ENCODE results near the gene PLEKHA5.

The PLEKHA5 gene

GRCh38 chr12:19198272-19198671 lies 68.7 kb downstream of the PLEKHA5 start:
- DNase-seq (ENCODE audit: extremely low read depth in 1 of 2, low read depth in 1 of 2) = no peak

GRCh38 chr12:19199332-19199731 lies 69.8 kb downstream of the PLEKHA5 start:
- DNase-seq (ENCODE audit: extremely low read depth in 1 of 2, low read depth in 1 of 2) = no peak

GRCh38 chr12:19200261-19200660 lies 70.7 kb downstream of the PLEKHA5 start:
- DNase-seq (ENCODE audit: extremely low read depth in 1 of 2, low read depth in 1 of 2) = no peak

DNA sequence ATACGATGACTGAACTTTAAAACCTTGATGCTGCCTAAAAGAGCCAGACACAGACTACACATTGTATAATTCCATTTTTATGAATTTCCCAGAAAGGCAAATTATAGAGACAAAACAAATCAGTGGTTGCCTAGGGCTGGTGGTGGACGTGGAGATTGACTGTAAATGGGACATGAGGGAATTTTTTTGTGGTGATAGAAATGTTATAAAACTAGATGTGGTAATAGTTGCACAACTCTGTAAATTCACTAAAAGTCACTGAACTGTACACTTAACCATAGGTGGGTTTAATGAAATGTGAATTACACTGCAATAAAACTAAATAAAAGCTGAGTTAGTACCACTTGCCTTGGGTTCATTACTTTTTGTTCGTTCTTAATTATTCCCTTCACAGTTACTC lies 72.1 kb downstream of the PLEKHA5 start:
- DNase-seq (ENCODE audit: extremely low read depth in 1 of 2, low read depth in 1 of 2) = no peak

- DNase-seq (ENCODE audit: extremely low read depth in 1 of 2, low read depth in 1 of 2) = no peak
Observed at GRCh38 chr12:19203013-19203412, 73.5 kb downstream of the PLEKHA5 start.

GRCh38 chr12:19203539-19204506 lies 74.3 kb downstream of the PLEKHA5 start:
- no peak for DNase-seq (ENCODE audit: extremely low read depth in 1 of 2, low read depth in 1 of 2)

DNA sequence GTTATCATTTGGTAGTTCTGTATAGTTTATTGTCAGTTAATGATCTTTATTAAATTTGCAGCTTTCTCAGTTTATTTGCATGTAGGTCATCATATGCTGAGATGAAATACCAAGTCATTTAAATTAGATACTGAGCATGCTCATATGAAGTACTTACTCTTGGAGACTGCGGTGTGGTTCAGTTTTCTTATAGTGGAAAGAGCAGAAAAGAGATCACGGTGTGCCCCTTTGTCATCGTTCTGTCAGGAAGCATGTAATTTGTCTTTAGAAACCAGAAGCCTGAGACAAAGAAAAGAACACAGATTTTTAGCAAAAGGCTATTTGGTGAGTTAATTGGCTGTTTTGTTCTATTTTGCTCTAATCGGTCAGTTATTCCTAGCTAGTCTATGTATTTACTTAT lies 75.6 kb downstream of the PLEKHA5 start:
- DNase-seq (ENCODE audit: extremely low read depth in 1 of 2, low read depth in 1 of 2) = no peak

DNA sequence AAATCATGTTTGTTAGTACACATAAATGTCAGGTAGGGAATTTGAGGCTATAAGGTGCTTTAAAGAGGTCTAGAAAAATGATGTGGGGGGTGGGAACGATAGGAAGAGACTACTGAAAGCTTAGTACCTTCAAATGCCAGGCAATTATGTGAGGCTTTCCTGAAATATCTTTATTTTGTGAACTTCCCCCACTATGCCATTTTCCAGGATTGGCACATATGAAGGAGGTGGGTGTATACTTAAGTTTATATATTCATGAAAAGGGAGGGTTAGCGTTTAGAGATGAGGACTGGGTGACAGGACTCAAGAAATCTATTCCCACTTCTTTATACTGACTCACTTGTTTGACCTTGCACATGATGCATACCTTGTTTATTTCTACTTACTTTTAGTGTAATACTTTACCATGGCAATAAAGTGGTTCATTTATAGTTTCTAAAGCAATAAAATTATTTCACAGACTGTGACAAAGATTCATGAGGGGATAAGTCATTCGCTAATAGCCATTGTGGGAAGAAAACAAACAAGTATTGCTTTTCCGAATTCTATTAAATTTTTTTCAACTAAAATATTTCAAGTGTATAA lies 77.1 kb downstream of the PLEKHA5 start:
- DNase-seq (ENCODE audit: extremely low read depth in 1 of 2, low read depth in 1 of 2) = no peak

GRCh38 chr12:19208456-19208855 lies 78.9 kb downstream of the PLEKHA5 start:
- no peak for DNase-seq (ENCODE audit: extremely low read depth in 1 of 2, low read depth in 1 of 2)

DNA sequence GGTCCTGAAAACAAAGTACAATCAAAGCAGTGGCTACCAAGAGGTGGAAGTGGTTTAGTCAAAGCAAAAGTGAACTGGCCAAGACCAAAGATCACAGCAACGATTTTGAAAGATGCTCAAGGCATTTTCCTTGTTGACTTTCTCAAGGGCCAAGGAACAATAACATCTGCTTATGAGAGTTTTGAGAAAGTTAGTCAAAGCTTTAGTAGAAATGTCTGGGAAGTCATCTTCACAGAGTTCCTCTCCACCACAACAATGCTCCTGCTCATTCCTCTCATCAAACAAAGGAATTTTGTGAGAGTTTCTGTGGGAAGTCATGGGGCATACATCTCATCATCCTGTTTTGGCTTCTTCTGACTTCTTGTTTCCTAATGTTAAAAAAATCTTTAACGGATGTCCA lies 80.1 kb downstream of the PLEKHA5 start:
- DNase-seq (ENCODE audit: extremely low read depth in 1 of 2, low read depth in 1 of 2) = no peak

GRCh38 chr12:19211802-19212201 lies 82.3 kb downstream of the PLEKHA5 start:
- DNase-seq (ENCODE audit: extremely low read depth in 1 of 2, low read depth in 1 of 2) = no peak

DNA sequence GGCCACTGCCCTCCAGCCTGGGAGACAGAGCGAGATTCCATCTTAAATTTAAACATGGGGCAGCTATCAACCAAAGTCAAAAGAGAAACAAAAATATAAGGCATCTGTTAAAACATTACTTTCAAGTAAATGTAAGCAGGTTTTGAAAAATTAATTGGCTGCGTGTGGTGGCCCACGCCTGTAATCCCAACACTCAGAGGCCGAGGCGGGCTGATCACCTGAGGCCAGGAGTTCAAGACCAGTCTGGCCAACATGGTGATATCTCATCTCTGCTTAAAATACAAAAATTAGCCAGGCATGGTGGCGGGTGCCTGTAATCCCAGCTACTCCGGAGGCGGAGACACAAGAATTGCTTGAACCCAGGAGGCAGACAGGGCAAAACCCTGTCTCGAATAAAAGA lies 82.7 kb downstream of the PLEKHA5 start:
- DNase-seq (ENCODE audit: extremely low read depth in 1 of 2, low read depth in 1 of 2) = no peak

GRCh38 chr12:19214020-19214419 lies 84.5 kb downstream of the PLEKHA5 start:
- no peak for DNase-seq (ENCODE audit: extremely low read depth in 1 of 2, low read depth in 1 of 2)

GRCh38 chr12:19215115-19215514 lies 85.6 kb downstream of the PLEKHA5 start:
- DNase-seq (ENCODE audit: extremely low read depth in 1 of 2, low read depth in 1 of 2) = no peak

- DNase-seq (ENCODE audit: extremely low read depth in 1 of 2, low read depth in 1 of 2) = no peak
Observed at GRCh38 chr12:19217446-19217845, 87.9 kb downstream of the PLEKHA5 start.

DNA sequence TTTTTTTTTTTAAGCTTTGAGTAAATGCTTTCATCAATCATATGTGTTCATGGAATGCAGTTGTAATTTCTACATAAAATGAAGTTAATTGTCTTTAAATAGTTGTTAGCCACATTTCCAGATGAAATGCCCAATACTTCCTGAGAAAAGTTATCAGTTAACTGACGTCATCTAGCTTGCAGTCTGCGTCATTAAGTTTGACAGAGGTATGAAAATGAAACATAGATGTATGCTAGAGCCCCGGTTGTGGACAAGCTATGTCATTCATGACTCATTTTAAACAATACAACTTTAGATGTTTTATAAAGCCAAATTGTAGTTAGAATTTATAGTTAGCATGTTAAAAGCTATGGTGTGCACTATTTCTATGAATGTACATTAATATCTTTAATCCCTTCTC lies 90.7 kb downstream of the PLEKHA5 start:
- DNase-seq (ENCODE audit: extremely low read depth in 1 of 2, low read depth in 1 of 2) = no peak

DNA sequence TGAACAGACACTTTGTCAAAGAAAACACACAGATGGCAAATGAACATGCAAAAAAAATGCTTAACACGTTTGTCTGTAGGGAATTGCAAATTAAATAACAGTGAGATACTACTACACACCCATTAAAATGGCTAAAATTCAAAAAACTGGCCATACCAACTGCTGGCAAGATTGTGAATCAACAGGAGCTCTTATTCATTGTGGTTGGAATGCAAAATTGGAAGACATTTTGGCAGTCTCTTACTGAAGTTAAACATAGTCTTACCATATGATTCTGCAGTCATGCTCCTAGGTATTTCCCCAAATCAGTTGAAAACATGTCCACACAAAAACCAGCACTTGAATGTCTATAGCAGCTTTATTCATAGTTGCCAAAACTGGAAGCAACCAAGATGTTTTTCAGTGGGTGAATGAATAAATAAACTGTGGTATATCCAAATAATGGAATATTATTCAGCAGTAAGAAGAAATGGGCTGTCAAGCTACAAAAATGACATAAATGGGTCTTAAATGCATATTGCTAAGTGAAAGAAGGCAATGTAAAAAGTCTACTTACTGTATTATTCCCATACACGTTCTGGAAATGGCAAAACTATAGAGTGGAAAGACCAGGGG lies 91.4 kb downstream of the PLEKHA5 start:
- no peak for DNase-seq (ENCODE audit: extremely low read depth in 1 of 2, low read depth in 1 of 2)

- DNase-seq (ENCODE audit: extremely low read depth in 1 of 2, low read depth in 1 of 2) = no peak
Observed at GRCh38 chr12:19222558-19222957, 93.0 kb downstream of the PLEKHA5 start.

DNA sequence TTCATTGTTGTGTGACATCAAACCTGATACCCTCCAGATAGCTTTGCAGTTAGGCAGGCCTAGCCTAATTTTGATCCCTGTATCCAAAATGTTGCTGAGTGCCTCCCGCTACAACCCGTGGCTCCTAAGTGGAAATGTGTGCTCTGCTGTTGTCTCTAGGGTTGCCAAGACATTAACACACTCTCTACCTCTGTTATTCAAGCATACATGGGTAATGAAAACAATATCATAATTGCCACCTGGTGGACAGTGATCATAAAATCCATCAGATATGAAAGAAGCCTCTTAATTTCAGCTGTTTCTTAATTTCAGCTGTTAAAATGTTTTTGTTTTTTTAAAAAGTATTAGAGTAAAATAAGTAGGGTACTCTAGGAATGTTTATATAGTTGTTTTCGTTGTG lies 93.5 kb downstream of the PLEKHA5 start:
- no peak for DNase-seq (ENCODE audit: extremely low read depth in 1 of 2, low read depth in 1 of 2)

DNA sequence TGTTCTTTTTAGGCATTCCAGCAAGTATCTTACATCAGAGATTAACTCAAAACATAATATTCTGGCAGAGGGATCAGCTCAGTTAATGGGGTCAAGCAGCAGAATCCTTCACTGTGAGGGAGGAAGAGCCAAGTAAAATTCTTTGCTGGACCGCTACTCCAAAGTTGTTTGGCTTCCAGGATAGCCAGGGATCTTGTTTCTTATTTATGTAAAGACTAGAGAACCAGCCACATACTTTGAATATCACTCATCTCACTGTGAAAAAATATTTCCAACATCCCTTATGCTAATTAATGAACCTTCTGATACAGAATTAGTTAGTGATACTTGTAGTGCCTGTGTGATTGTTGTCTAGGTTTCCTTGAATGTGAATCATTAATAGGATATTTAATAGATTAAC lies 94.2 kb downstream of the PLEKHA5 start:
- no peak for DNase-seq (ENCODE audit: extremely low read depth in 1 of 2, low read depth in 1 of 2)

- no peak for DNase-seq (ENCODE audit: extremely low read depth in 1 of 2, low read depth in 1 of 2)
Observed at GRCh38 chr12:19224746-19225145, 95.2 kb downstream of the PLEKHA5 start.

Measured in stimulated activated CD8-positive, alpha-beta memory T cell treated with anti-CD3 and anti-CD28 coated beads, Interleukin-7, amount 100 ng/mL, for 48 hours (primary cell).